Measurements from ENCODE around the gene CD84. TPM values are rescaled to one million over a fixed set of nuclear protein-coding genes. Genes with fewer than 3 reads are reported as not detected.

The CD84 gene
- total RNA-seq, 2 experiments from 2014 or later: 22.2 to 23.4 TPM

GRCh38 chr1:160619742-160620277 is 40.5 kb upstream of the CD84 start:
- Histone ChIP-seq H3K4me2 (ENCODE audit: low read length) (no peak overlapping the region), H3K4me3 (ENCODE audit: low read depth, low read length, poor library complexity, severe bottlenecking) (no peak overlapping the region), H4K20me1 (ENCODE audit: insufficient read depth, low read length) (no peaks in the 10 kb centered on the region), H3K79me2 (ENCODE audit: insufficient read depth, low read depth, low read length) (no peaks in the 10 kb centered on the region), H3K4me1 (ENCODE audit: insufficient read depth, low read length, poor library complexity, severe bottlenecking) (peaks cover 82% of the 10 kb centered on the region), H2AFZ (ENCODE audit: low read length) (peak overlapping the region; percentile 41; the same call in 1 of the 2 replicates), H3K27ac (ENCODE audit: low read depth, low read length, poor library complexity, severe bottlenecking) (no peak overlapping the region), H3K9me3 (ENCODE audit: low read length) (peaks cover 20% of the 10 kb centered on the region; the same call in 1 of the 2 replicates), H3K9me2 (ENCODE audit: insufficient read depth, low read length) (no peaks in the 10 kb centered on the region), H3K36me3 (ENCODE audit: insufficient read depth, low read length) (0 out of 2 replicates have a peak, but pooled peaks cover 8% of the 10 kb centered on the region)
- TF ChIP-seq CTCF (conservative IDR thresholded peaks at IDR 0.05; ENCODE audit: low read length) (no peak), EZH2phosphoT487 (IDR thresholded peaks at IDR 0.05; ENCODE audit: borderline replicate concordance, low read depth, low read length) (no peak)
- no TSS peak for BruUV-seq (replicated peaks)
- DNase-seq (ENCODE audit: low spot score): no peak
- ChIA-PET POLR2A (interaction anchor here (0.6 to 3.4 kb wide), 12 partner anchors 10 to 370 kb away, joined by 3 to 17 read pairs (median 4); partner anchors contain the start of genes CD48 and SLAMF6), CTCF (ENCODE audit: unreplicated experiment) (interaction anchor here (1.6 kb wide), 1 partner anchor 55 kb away, joined by 5 read pairs; no protein-coding TSS in a partner anchor)
- intact Hi-C loops (cut with micrococcal nuclease; ENCODE audit: unreplicated experiment): loop anchor here (5.0 to 10.0 kb wide), 2 partner anchors 177 to 335 kb away; partner anchors contain the start of genes ITLN2 and LY9

GRCh38 chr1:160618763-160619274 is 39.5 kb upstream of the CD84 start:
- no peaks in the 10 kb centered on the region for H4K20me1 ChIP-seq (ENCODE audit: insufficient read depth, low read length)
- no peak overlapping the region for H3K4me3 ChIP-seq (ENCODE audit: low read depth, low read length, poor library complexity, severe bottlenecking)
- H3K9me3 ChIP-seq (ENCODE audit: low read length): peaks cover 20% of the 10 kb centered on the region; the same call in 1 of the 2 replicates
- H3K4me2 ChIP-seq (ENCODE audit: low read length): no peak overlapping the region
- intact Hi-C loops (cut with micrococcal nuclease; ENCODE audit: unreplicated experiment): loop anchor here (10.0 kb wide), 1 partner anchor 336 kb away; the partner anchor contains the start of gene ITLN2
- TF ChIP-seq CTCF (conservative IDR thresholded peaks at IDR 0.05; ENCODE audit: low read length) (peak; percentile 90), EZH2phosphoT487 (IDR thresholded peaks at IDR 0.05; ENCODE audit: borderline replicate concordance, low read depth, low read length) (no peak)
- H2AFZ ChIP-seq (ENCODE audit: low read length): peak overlapping the region; percentile 41; the same call in 1 of the 2 replicates
- peaks cover 72% of the 10 kb centered on the region for H3K4me1 ChIP-seq (ENCODE audit: insufficient read depth, low read length, poor library complexity, severe bottlenecking)
- no peaks in the 10 kb centered on the region for H3K9me2 ChIP-seq (ENCODE audit: insufficient read depth, low read length)
- H3K27ac ChIP-seq (ENCODE audit: low read depth, low read length, poor library complexity, severe bottlenecking): no peak overlapping the region
- ChIA-PET POLR2A (interaction anchor here (0.6 to 3.4 kb wide), 9 partner anchors 10 to 96 kb away, joined by 3 to 17 read pairs (median 5); partner anchors contain the start of genes CD48 and SLAMF6), CTCF (ENCODE audit: unreplicated experiment) (interaction anchor here (0.5 to 1.6 kb wide), 3 partner anchors 12 to 56 kb away, joined by 3 to 5 read pairs (median 3); no protein-coding TSS in a partner anchor)
- H3K36me3 ChIP-seq (ENCODE audit: insufficient read depth, low read length): 0 out of 2 replicates have a peak, but pooled peaks cover 8% of the 10 kb centered on the region
- H3K79me2 ChIP-seq (ENCODE audit: insufficient read depth, low read depth, low read length): no peaks in the 10 kb centered on the region
- no TSS peak for BruUV-seq (replicated peaks)
- peak; percentile 59 for DNase-seq (ENCODE audit: low spot score)

Measured in OCI-LY7 (cell line).